OCI-LY7 (cell line): ENCODE measurements around the gene APBB2. TPM values are rescaled to one million over a fixed set of nuclear protein-coding genes. Genes with fewer than 3 reads are reported as not detected.

ENCODE experiments used
- BruUV-seq: library from RNA; stranded (reverse); fragments of 400-500 nt; replicated peaks from 2 replicates; lab custom pipeline; 2021; lab: Mats Ljungman, UMichigan
- CTCF ChIA-PET: fragments of 300-600 bp; sonication (Branson Sonifier 250); formaldehyde crosslinking; loops from one replicate; lab custom pipeline; 2022; ENCODE audit warnings: antibody characterized with exemption; ENCODE audit not compliant: unreplicated experiment; lab: Charles Lee
- POLR2A ChIA-PET: fragments of 300-600 bp; sonication (Branson Sonifier 250); formaldehyde crosslinking; loops from one replicate; lab custom pipeline; 2022; ENCODE audit warnings: antibody characterized with exemption; lab: Charles Lee
- DNase-seq: peaks from one replicate; pipeline ENCODE4 v3.0.0-alpha.2; 2015; ENCODE audit warnings: low spot score
- H2AFZ ChIP-seq: fragments of 200-600 bp; sonication (generic), shearing (Covaris generic); 2 replicates; pipeline ENCODE4 v1.6.1; 2014; ENCODE audit warnings: mild to moderate bottlenecking, antibody characterized with exemption, low read length, moderate library complexity
- H3K27ac ChIP-seq: fragments of 200-600 bp; sonication (generic); 2 replicates; pipeline ENCODE4 v1.5.1; 2014; ENCODE audit warnings: mixed run types, low read depth, mild to moderate bottlenecking, moderate library complexity, low read length, inconsistent platforms; ENCODE audit not compliant: poor library complexity, severe bottlenecking
- H3K36me3 ChIP-seq: fragments of 200-600 bp; sonication (generic); 2 replicates; pipeline ENCODE4 v1.6.1; 2014; ENCODE audit warnings: mild to moderate bottlenecking, antibody characterized with exemption, low read length, moderate library complexity, mixed read lengths; ENCODE audit not compliant: insufficient read depth
- H3K4me1 ChIP-seq: fragments of 200-600 bp; sonication (generic); 2 replicates; pipeline ENCODE4 v1.5.1; 2014; ENCODE audit warnings: mild to moderate bottlenecking, low read length; ENCODE audit not compliant: insufficient read depth, poor library complexity, severe bottlenecking
- H3K4me2 ChIP-seq: fragments of 200-600 bp; sonication (generic); 2 replicates; pipeline ENCODE4 v1.6.1; 2014; ENCODE audit warnings: mild to moderate bottlenecking, low read length
- H3K4me3 ChIP-seq: fragments of 200-600 bp; sonication (generic); 2 replicates; pipeline ENCODE4 v1.5.1; 2014; ENCODE audit warnings: mild to moderate bottlenecking, low read depth, low read length; ENCODE audit not compliant: poor library complexity, severe bottlenecking
- H3K79me2 ChIP-seq: fragments of 200-600 bp; sonication (generic); 2 replicates; pipeline ENCODE4 v1.6.1; 2016; ENCODE audit warnings: low read depth, mild to moderate bottlenecking, low read length, moderate library complexity, mixed read lengths; ENCODE audit not compliant: insufficient read depth
- H3K9me2 ChIP-seq: fragments of 200-600 bp; sonication (generic); 2 replicates; pipeline ENCODE4 v1.6.1; 2016; ENCODE audit warnings: mild to moderate bottlenecking, low read length, mixed read lengths; ENCODE audit not compliant: insufficient read depth
- H3K9me3 ChIP-seq: fragments of 200-600 bp; sonication (generic); 2 replicates; pipeline ENCODE4 v1.6.1; 2014; ENCODE audit warnings: mild to moderate bottlenecking, mixed run types, low read length, mixed read lengths
- H4K20me1 ChIP-seq: fragments of 200-600 bp; sonication (generic); 2 replicates; pipeline ENCODE4 v1.6.1; 2014; ENCODE audit warnings: mild to moderate bottlenecking, antibody characterized with exemption, low read length, moderate library complexity, mixed read lengths; ENCODE audit not compliant: insufficient read depth
- EZH2phosphoT487 ChIP-seq: fragments of 200-600 bp; sonication (generic); IDR thresholded peaks from 2 replicates; pipeline ENCODE4 v1.6.1; 2018; ENCODE audit warnings: low read depth, borderline replicate concordance, mild to moderate bottlenecking, mixed run types, antibody characterized with exemption, low read length, moderate library complexity, mixed read lengths
- intact Hi-C: fragments of 100-400 bp; cut with micrococcal nuclease; formaldehyde crosslinking; loops from one replicate; pipeline ENCODE4 v1.10.0; 2022; ENCODE audit not compliant: unreplicated experiment
- total RNA-seq, 2 experiments: library from RNA; depleted of rRNA in 1 of 2; stranded (reverse); fragments of >200 nt in 1 of 2; shearing (Covaris generic) in 1 of 2; gene quantifications; 2 replicates each; pipeline ENCODE4 v1.2.3, GENCODE V29; 2014 to 2022
- TF ChIP-seq, protein P1 (sequence below): fragments of 200-600 bp; sonication (generic); conservative IDR thresholded peaks from 2 replicates; pipeline ENCODE4 v1.5.1; 2014; ENCODE audit warnings: mild to moderate bottlenecking, antibody characterized with exemption, low read length, moderate library complexity, mixed read lengths

Gene APBB2
- total RNA-seq, 2 experiments from 2014 or later = 66.4 to 88.5 TPM

- H3K4me1 ChIP-seq = no peaks in the 10 kb centered on the region
- no peaks in the 10 kb centered on the region for H3K36me3 ChIP-seq
- H3K27ac ChIP-seq = no peak overlapping the region
- no peak for TF ChIP-seq EZH2phosphoT487
- TF ChIP-seq, protein P1, sequence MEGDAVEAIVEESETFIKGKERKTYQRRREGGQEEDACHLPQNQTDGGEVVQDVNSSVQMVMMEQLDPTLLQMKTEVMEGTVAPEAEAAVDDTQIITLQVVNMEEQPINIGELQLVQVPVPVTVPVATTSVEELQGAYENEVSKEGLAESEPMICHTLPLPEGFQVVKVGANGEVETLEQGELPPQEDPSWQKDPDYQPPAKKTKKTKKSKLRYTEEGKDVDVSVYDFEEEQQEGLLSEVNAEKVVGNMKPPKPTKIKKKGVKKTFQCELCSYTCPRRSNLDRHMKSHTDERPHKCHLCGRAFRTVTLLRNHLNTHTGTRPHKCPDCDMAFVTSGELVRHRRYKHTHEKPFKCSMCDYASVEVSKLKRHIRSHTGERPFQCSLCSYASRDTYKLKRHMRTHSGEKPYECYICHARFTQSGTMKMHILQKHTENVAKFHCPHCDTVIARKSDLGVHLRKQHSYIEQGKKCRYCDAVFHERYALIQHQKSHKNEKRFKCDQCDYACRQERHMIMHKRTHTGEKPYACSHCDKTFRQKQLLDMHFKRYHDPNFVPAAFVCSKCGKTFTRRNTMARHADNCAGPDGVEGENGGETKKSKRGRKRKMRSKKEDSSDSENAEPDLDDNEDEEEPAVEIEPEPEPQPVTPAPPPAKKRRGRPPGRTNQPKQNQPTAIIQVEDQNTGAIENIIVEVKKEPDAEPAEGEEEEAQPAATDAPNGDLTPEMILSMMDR = no peak
- POLR2A ChIA-PET = no interaction called here
- no peaks in the 10 kb centered on the region for H3K9me3 ChIP-seq
- H2AFZ ChIP-seq = no peak overlapping the region
- intact Hi-C loops = no loop called here
- CTCF ChIA-PET = no interaction called here
- H4K20me1 ChIP-seq = no peaks in the 10 kb centered on the region
- no peak overlapping the region for H3K4me3 ChIP-seq
- H3K79me2 ChIP-seq = no peaks in the 10 kb centered on the region
- DNase-seq = no peak
- no peak overlapping the region for H3K4me2 ChIP-seq
- no TSS peak for BruUV-seq
- no peaks in the 10 kb centered on the region for H3K9me2 ChIP-seq
These were observed 363.8 kb downstream of the APBB2 start for GRCh38 chr4:40850496-40850895.

DNA sequence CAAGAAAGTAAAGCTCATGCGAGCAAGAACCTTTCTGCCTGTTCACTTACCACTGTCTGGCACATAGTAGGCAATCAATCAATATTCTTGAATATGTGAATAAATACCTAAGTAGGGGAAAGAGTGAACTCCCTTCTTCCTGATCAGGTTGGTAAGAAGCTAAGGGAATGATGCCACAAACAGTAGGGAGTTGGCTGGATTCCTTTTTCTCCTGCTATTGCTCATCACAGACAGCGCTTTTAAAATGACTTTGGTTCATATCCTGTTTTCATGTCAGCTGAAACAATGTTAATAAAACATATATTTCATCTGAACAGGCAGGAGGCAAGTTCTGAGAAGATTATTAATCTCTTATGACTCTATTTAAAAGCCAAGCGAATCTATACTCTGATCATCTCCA is 365.4 kb downstream of the APBB2 start:
- H3K4me2 ChIP-seq = no peak overlapping the region
- no peaks in the 10 kb centered on the region for H4K20me1 ChIP-seq
- ChIA-PET POLR2A (interaction anchor here (0.6 to 1.2 kb wide), 5 partner anchors 8 to 764 kb away, joined by 3 to 6 read pairs (median 4); no protein-coding TSS in a partner anchor), CTCF (no interaction called here)
- no peaks in the 10 kb centered on the region for H3K79me2 ChIP-seq
- no peak overlapping the region for H3K4me3 ChIP-seq
- H3K9me3 ChIP-seq = no peaks in the 10 kb centered on the region
- H3K4me1 ChIP-seq = no peaks in the 10 kb centered on the region
- H3K36me3 ChIP-seq = no peaks in the 10 kb centered on the region
- H3K27ac ChIP-seq = no peak overlapping the region
- H2AFZ ChIP-seq = no peak overlapping the region
- TF ChIP-seq, protein P1 = no peak
- TF ChIP-seq EZH2phosphoT487 = no peak
- no TSS peak for BruUV-seq
- DNase-seq = no peak
- H3K9me2 ChIP-seq = no peaks in the 10 kb centered on the region
- intact Hi-C loops = no loop called here

GRCh38 chr4:40848251-40848650 is 366.1 kb downstream of the APBB2 start:
- intact Hi-C loops = no loop called here
- H2AFZ ChIP-seq = no peak overlapping the region
- TF ChIP-seq EZH2phosphoT487 = no peak
- TF ChIP-seq, protein P1 = no peak
- H3K9me3 ChIP-seq = no peaks in the 10 kb centered on the region
- H3K27ac ChIP-seq = no peak overlapping the region
- ChIA-PET POLR2A (interaction anchor here (1.2 kb wide), 1 partner anchor 10 kb away, joined by 3 read pairs; no protein-coding TSS in a partner anchor), CTCF (no interaction called here)
- no peak overlapping the region for H3K4me3 ChIP-seq
- H3K9me2 ChIP-seq = no peaks in the 10 kb centered on the region
- H4K20me1 ChIP-seq = no peaks in the 10 kb centered on the region
- no peak overlapping the region for H3K4me2 ChIP-seq
- no peaks in the 10 kb centered on the region for H3K4me1 ChIP-seq
- H3K36me3 ChIP-seq = no peaks in the 10 kb centered on the region
- DNase-seq = no peak
- no peaks in the 10 kb centered on the region for H3K79me2 ChIP-seq
- BruUV-seq = no TSS peak
